ENCODE results near the gene HIF3A. TPM values are rescaled to one million over a fixed set of nuclear protein-coding genes. Genes with fewer than 3 reads are reported as not detected.

The HIF3A gene
- polyA plus RNA-seq, 2 of the 4 experiments (the other 2 are of a cell fraction): not detected

- H3K9me3 ChIP-seq: peaks cover 6% of the 10 kb centered on the region; the same call in 1 of the 3 replicates
- no peak overlapping the region for H3K4me2 ChIP-seq
- ATAC-seq (no peak), DNase-seq (ENCODE audit: low read depth in 1 of 2, low spot score in 1 of 2) (no peak), FAIRE-seq (no peak)
- WGBS (ENCODE audit: missing lambda C conversion rate): 89% methylated on average over 21 of the region's 25 CpGs
- H3K27ac ChIP-seq: no peak overlapping the region
- no peak for TF ChIP-seq RARB (CRISPR knock-in tag; IDR thresholded peaks at IDR 0.05)
- TF ChIP-seq HES2 (IDR thresholded peaks at IDR 0.05): no peak
- TF ChIP-seq PHF8 (IDR thresholded peaks at IDR 0.05; ENCODE audit: borderline replicate concordance, low read depth): no peak
- no peak for TF ChIP-seq HOXA7 (CRISPR knock-in tag; IDR thresholded peaks at IDR 0.05)
- TF ChIP-seq MAZ (IDR thresholded peaks at IDR 0.05; ENCODE audit: borderline replicate concordance, low read depth, low read length): no peak
- no peak for TF ChIP-seq JUN (IDR thresholded peaks at IDR 0.05)
- no peak for TF ChIP-seq SREBF2 (IDR thresholded peaks at IDR 0.05)
- TF ChIP-seq GATA3 (IDR thresholded peaks at IDR 0.05; ENCODE audit: borderline replicate concordance): no peak
- TF ChIP-seq FOXS1 (CRISPR knock-in tag; IDR thresholded peaks at IDR 0.05): no peak
- TF ChIP-seq EHMT2 (IDR thresholded peaks at IDR 0.05; ENCODE audit: low read depth): no peak
- no peak for TF ChIP-seq NFE2L2 (conservative IDR thresholded peaks at IDR 0.05; ENCODE audit: low read length)
- no peak for TF ChIP-seq ELK1 (IDR thresholded peaks at IDR 0.05; ENCODE audit: low read depth, low read length)
- TF ChIP-seq BHLHE40 (IDR thresholded peaks at IDR 0.05; ENCODE audit: low read depth, low read length): no peak
- no peak for TF ChIP-seq ZFP36 (IDR thresholded peaks at IDR 0.05; ENCODE audit: borderline replicate concordance, partially characterized antibody)
- TF ChIP-seq CHD4 (IDR thresholded peaks at IDR 0.05; ENCODE audit: borderline replicate concordance): no peak
- CTCF ChIA-PET: interaction anchor here (0.9 to 30.8 kb wide), 8 partner anchors 13 to 154 kb away, joined by 3 to 501 read pairs (median 6); no protein-coding TSS in a partner anchor
- POLR2A ChIA-PET: no interaction called here
- H3K4me1 ChIP-seq: no peaks in the 10 kb centered on the region
- no peak overlapping the region for H3K4me3 ChIP-seq
Measured at GRCh38 chr19:46388311-46389095, 91.7 kb downstream of the HIF3A start.

- no peak for FAIRE-seq
Measured at GRCh38 chr19:46390121-46390858, 93.4 kb downstream of the HIF3A start.

More at GRCh38 chr19:46390121-46390858, 93.4 kb downstream of the HIF3A start:
- DNase-seq (ENCODE audit: low read depth in 1 of 2, low spot score in 1 of 2): no peak
- H3K4me1 ChIP-seq: no peaks in the 10 kb centered on the region
- ATAC-seq: peak in 1 of 2 experiments; percentile 5; a peak in 2 of 6 replicates
- ChIA-PET CTCF (interaction anchor here (0.6 to 30.8 kb wide), 12 partner anchors 9 to 443 kb away, joined by 3 to 501 read pairs (median 10); no protein-coding TSS in a partner anchor), POLR2A (no interaction called here)
- H3K27ac ChIP-seq: no peak overlapping the region
- 95% methylated on average over 13 of the region's 16 CpGs for WGBS (ENCODE audit: missing lambda C conversion rate)
- H3K4me3 ChIP-seq: no peak overlapping the region
- no peak for TF ChIP-seq CTCF (IDR thresholded peaks at IDR 0.05)
- TF ChIP-seq ELK1 (IDR thresholded peaks at IDR 0.05; ENCODE audit: low read depth, low read length): no peak
- TF ChIP-seq NFE2L2 (conservative IDR thresholded peaks at IDR 0.05; ENCODE audit: low read length): no peak
- TF ChIP-seq FOSL2 (IDR thresholded peaks at IDR 0.05): no peak
- peak; percentile 8; the same call in 1 of the 2 replicates for TF ChIP-seq FOSL2 (CRISPR knock-in tag; IDR thresholded peaks at IDR 0.05)
- H3K4me2 ChIP-seq: no peak overlapping the region
- peaks cover 6% of the 10 kb centered on the region; the same call in 1 of the 3 replicates for H3K9me3 ChIP-seq

Measured in A549 (cell line).